HG02798 (cell line): Measurements from ENCODE around the gene USP20.

Experiments used
- ATAC-seq: cut with Tn5 transposase; IDR thresholded peaks from one replicate; pipeline ENCODE4 v1.9.1; 2021; ENCODE audit warnings: mild to moderate bottlenecking; ENCODE audit not compliant: unreplicated experiment, poor library complexity

The USP20 gene

GRCh38 chr9:129907201-129907600, 71.9 kb downstream of the USP20 start:
- no peak for ATAC-seq

GRCh38 chr9:129908906-129909305, 73.6 kb downstream of the USP20 start:
- no peak for ATAC-seq

GRCh38 chr9:129909851-129910250, 74.6 kb downstream of the USP20 start:
- no peak for ATAC-seq

DNA sequence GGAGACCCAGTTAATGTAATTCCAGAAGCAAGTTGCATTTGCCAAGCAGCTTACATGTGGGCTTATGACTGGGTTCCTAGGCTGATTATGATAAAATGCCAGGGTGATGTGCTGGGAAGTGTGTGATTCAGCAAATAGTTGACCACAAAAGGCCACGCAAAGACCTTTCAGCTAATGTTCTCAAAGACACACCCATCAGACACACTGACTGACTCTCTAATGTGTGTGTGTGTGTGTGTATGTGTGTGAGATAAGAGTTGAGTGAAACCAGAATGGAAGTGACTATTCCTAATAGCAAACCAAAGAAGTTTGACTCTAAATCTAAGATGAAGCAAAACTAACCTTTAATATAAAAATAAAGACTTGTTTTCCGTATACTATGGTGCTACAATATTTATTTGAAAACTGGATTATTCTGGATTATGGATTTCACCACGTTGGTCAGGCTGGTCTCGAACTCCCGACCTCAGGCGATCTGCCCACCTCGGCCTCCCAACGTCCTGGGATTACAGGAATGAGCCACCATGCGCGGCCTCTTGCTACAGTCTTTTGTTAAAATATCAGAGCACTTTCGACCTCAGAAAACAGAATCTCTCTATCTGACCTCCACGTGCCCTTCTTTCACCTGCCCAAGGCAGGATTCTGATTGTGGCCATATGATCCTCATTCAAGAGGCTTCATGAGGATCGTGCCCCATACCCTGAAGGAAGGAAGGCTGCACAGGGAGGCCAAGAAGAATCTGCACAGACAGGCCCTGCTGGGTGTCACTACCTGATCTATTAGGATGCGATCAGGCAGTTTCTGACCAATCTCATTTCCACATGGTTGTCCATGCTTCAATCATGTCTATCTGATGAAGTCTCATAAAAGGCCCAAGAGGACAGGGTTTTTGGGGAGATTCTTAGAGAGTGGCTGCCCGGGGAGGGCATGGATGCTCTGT, 75.6 kb downstream of the USP20 start:
- no peak for ATAC-seq

GRCh38 chr9:129914051-129914450, 78.8 kb downstream of the USP20 start:
- no peak for ATAC-seq

DNA sequence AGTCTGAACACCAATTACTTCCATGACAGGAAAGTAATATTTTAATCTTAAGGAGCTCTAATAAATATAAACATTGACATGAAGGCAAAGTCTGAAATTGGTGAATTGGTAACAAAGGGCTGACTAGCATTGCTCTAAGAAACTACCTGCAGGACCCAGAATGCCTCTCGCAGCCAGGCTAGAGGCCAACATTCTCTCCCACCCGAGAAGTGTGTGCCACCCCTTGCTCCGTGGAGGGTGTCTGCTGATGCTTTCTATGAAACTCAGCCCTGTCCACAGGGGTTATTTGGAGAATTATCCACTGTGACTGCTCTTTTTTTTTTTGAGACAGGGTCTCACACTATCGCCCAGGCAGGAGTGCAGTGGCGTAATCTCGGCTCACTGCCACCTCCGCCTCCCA, 81.4 kb downstream of the USP20 start:
- ATAC-seq: no peak

- ATAC-seq: no peak
These were observed 83.2 kb downstream of the USP20 start for GRCh38 chr9:129918296-129918950.

GRCh38 chr9:129919277-129919676, 84.0 kb downstream of the USP20 start:
- ATAC-seq: no peak

- no peak for ATAC-seq
These were observed 84.6 kb downstream of the USP20 start for GRCh38 chr9:129919841-129920240.

DNA sequence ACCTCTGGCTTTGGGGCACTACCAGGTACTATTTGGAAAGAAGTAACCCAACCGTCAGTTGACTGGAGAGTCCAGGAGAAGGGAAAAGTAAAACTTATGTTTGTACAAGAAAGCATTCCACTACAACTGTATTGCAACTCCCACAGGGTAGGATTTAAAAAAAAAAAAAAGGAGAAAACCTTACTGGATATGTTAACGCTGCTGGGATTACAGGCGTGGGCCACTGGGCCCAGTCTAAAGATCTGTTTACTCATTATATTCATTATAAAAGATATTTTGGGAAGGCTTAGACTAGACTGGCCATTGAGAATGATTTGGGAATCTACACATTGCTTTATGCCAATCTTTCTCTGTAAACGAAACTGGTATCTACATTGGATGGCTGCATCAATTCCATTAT, 86.6 kb downstream of the USP20 start:
- no peak for ATAC-seq

DNA sequence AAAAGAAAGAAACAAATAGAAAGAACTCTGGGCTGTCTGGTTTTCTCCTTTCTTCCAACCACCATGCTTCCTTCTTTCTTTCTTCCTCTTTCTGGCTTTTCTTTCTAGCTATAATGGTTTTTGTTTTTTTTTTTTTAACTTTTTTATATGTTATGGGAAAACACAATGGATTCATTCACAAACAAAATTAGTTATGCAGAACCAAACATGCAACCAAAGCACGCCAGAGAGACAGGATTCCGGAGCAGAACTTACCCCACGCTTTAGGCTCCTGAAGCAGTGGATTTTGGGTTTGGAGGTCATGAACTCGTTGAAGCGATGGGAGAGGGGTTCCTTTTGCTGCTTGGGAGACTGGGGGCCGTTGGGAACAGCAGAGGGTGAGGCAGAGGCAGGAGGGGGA, 88.3 kb downstream of the USP20 start:
- no peak for ATAC-seq

DNA sequence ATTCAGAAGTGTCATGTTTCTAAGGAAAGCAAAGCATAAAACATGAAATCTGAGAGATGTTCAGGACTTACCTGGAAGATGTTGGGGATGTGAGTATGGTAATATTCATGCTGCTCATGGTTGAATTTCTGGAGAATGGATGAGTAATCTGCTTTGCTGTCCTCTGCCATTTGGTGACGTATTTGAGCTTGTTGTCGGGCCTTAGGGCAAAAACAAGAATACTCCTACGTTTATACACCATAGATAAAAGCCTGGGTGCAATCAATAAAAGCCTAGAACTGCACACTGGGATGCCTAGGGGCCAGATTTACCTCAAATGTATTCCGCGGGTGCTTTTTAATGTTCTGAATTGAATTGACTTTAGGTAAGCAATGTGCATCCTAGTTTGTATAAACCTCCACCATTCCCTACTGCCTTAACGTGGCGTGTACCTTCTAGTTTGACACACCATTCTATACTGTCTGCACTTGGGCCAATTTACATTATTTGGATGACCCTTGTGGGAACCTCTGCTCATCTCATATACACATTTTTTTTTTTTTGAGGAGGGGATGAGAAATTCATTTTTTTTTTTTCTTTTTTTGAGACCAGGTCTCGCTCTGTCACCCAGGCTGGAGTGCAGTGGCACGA, 94.4 kb downstream of the USP20 start:
- no peak for ATAC-seq

GRCh38 chr9:129930743-129931142, 95.5 kb downstream of the USP20 start:
- ATAC-seq: no peak
